Neural cell (in vitro differentiated cells): ENCODE data around the gene CLK3. TPM values are rescaled to one million over a fixed set of nuclear protein-coding genes. Genes with fewer than 3 reads are reported as not detected.

Source experiments
- H2AFZ ChIP-seq: fragments of 200-600, 300-800 bp; sonication (generic), shearing (Covaris generic); 2 replicates; pipeline ENCODE4 v1.6.0; 2014; ENCODE audit warnings: low read depth, mild to moderate bottlenecking, antibody characterized with exemption, low read length, moderate library complexity
- H3F3A ChIP-seq: fragments of 200-600 bp; shearing (Covaris generic); 2 replicates; pipeline ENCODE4 v1.6.1; 2016; ENCODE audit warnings: mild to moderate bottlenecking, moderate library complexity, mixed read lengths, antibody characterized with exemption, low read length; ENCODE audit not compliant: insufficient read depth, poor library complexity, severe bottlenecking
- H3K27ac ChIP-seq: fragments of 200-600, 300-800 bp; sonication (generic), shearing (Covaris generic); 2 replicates; pipeline ENCODE4 v1.5.1; 2014; ENCODE audit warnings: mild to moderate bottlenecking, low read length, moderate library complexity
- H3K27me3 ChIP-seq: fragments of 300-800, 200-600 bp; sonication (generic), shearing (Covaris generic); 2 replicates; pipeline ENCODE4 v1.6.0; 2014; ENCODE audit warnings: mild to moderate bottlenecking, low read depth, low read length, moderate library complexity; ENCODE audit not compliant: insufficient read depth
- H3K36me3 ChIP-seq: fragments of 300-800, 200-600 bp; sonication (generic), shearing (Covaris generic); 2 replicates; pipeline ENCODE4 v1.5.1; 2014; ENCODE audit warnings: mild to moderate bottlenecking, antibody characterized with exemption, low read length, moderate library complexity; ENCODE audit not compliant: insufficient read depth
- H3K4me2 ChIP-seq: fragments of 300-800, 200-600 bp; sonication (generic), shearing (Covaris generic); 2 replicates; pipeline ENCODE4 v1.6.0; 2014; ENCODE audit warnings: mild to moderate bottlenecking, low read length
- H3K4me3 ChIP-seq: fragments of 300-800, 200-600 bp; sonication (generic), shearing (Covaris generic); 2 replicates; pipeline ENCODE4 v1.5.1; 2014; ENCODE audit warnings: mild to moderate bottlenecking, low read length, moderate library complexity
- H3K79me2 ChIP-seq: fragments of 200-600 bp; shearing (Covaris generic); replicated peaks from 2 replicates; pipeline ENCODE4 v1.6.0; 2014; ENCODE audit warnings: mild to moderate bottlenecking, low read length, moderate library complexity; ENCODE audit not compliant: insufficient read depth
- H3K9ac ChIP-seq: fragments of 300-800, 200-600 bp; sonication (generic), shearing (Covaris generic); 2 replicates; pipeline ENCODE4 v1.6.1; 2016; ENCODE audit warnings: mild to moderate bottlenecking, low read length, mixed read lengths
- H3K9me2 ChIP-seq: fragments of 200-600 bp; shearing (Covaris generic); 2 replicates; pipeline ENCODE4 v1.6.1; 2016; ENCODE audit warnings: mild to moderate bottlenecking, low read length, mixed read lengths; ENCODE audit not compliant: insufficient read depth
- H3K9me3 ChIP-seq: fragments of 200-600, 300-800 bp; sonication (generic), shearing (Covaris generic); 2 replicates; pipeline ENCODE4 v1.6.1; 2016; ENCODE audit warnings: mild to moderate bottlenecking, mixed run types, low read length, moderate library complexity, mixed read lengths
- H4K20me1 ChIP-seq: fragments of 200-600 bp; shearing (Covaris generic); 2 replicates; pipeline ENCODE4 v1.6.1; 2016; ENCODE audit warnings: mild to moderate bottlenecking, mixed run types; ENCODE audit not compliant: insufficient read depth
- CTCF ChIP-seq: fragments of 450-650 bp; IDR thresholded peaks from 2 replicates; pipeline ENCODE4 v1.5.1; 2014; ENCODE audit warnings: antibody characterized with exemption, mild to moderate bottlenecking, moderate library complexity; ENCODE audit not compliant: poor library complexity, severe bottlenecking
- EP300 ChIP-seq: fragments of 450-650 bp; conservative IDR thresholded peaks from 2 replicates; pipeline ENCODE4 v1.6.1; 2014; ENCODE audit warnings: antibody characterized with exemption, mild to moderate bottlenecking, moderate library complexity; ENCODE audit not compliant: poor library complexity, severe bottlenecking
- EZH2 ChIP-seq: fragments of 200-600, 300-800 bp; shearing (Covaris generic), sonication (generic); IDR thresholded peaks from 2 replicates; pipeline ENCODE4 v1.6.1; 2014; ENCODE audit warnings: antibody characterized with exemption, low read length, borderline replicate concordance, mild to moderate bottlenecking; ENCODE audit not compliant: insufficient read depth, poor library complexity, severe bottlenecking
- MXI1 ChIP-seq: fragments of 450-650 bp; conservative IDR thresholded peaks from 2 replicates; pipeline ENCODE4 v1.6.1; 2014; ENCODE audit warnings: antibody characterized with exemption, mild to moderate bottlenecking; ENCODE audit not compliant: poor library complexity, severe bottlenecking
- POLR2AphosphoS5 ChIP-seq: IDR thresholded peaks from 2 replicates; pipeline ENCODE4 v1.6.1; 2012
- RAD21 ChIP-seq: fragments of 450-650 bp; conservative IDR thresholded peaks from 2 replicates; pipeline ENCODE4 v1.6.1; 2014; ENCODE audit warnings: antibody characterized with exemption, mild to moderate bottlenecking, moderate library complexity
- REST ChIP-seq: IDR thresholded peaks from 2 replicates; pipeline ENCODE4 v1.6.1; 2012; ENCODE audit warnings: borderline replicate concordance
- SMC3 ChIP-seq: fragments of 450-650 bp; conservative IDR thresholded peaks from 2 replicates; pipeline ENCODE4 v1.6.1; 2014; ENCODE audit warnings: antibody characterized with exemption, mild to moderate bottlenecking, moderate library complexity; ENCODE audit not compliant: poor library complexity
- TAF1 ChIP-seq: IDR thresholded peaks from 2 replicates; pipeline ENCODE4 v1.6.1; 2012; ENCODE audit warnings: low read depth
- polyA plus RNA-seq: library from polyadenylated mRNA; depleted of rRNA; stranded (reverse); fragments of >200 nt; gene quantifications from 2 replicates; pipeline ENCODE4 v1.2.3, GENCODE V29; 2014

Gene CLK3
- polyA plus RNA-seq, 1 donor from 2014 or later = 88.3 TPM

GRCh38 chr15:74618841-74619596 lies 3.4 kb downstream of the CLK3 start:
- no peaks in the 10 kb centered on the region for H3K27me3 ChIP-seq
- H2AFZ ChIP-seq = no peak overlapping the region
- TF ChIP-seq EP300 (no peak), REST (no peak), CTCF (no peak), RAD21 (no peak), TAF1 (no peak), SMC3 (no peak), EZH2 (no peak), MXI1 (no peak), POLR2AphosphoS5 (no peak)
- peaks cover 4% of the 10 kb centered on the region for H4K20me1 ChIP-seq
- H3K9me3 ChIP-seq = no peaks in the 10 kb centered on the region
- no peak overlapping the region for H3K4me3 ChIP-seq
- H3K9ac ChIP-seq = no peak overlapping the region
- peaks cover 4% of the 10 kb centered on the region for H3F3A ChIP-seq
- no peaks in the 10 kb centered on the region for H3K36me3 ChIP-seq
- peaks cover 35% of the 10 kb centered on the region for H3K79me2 ChIP-seq
- H3K9me2 ChIP-seq = no peaks in the 10 kb centered on the region
- H3K4me2 ChIP-seq = no peak overlapping the region
- no peak overlapping the region for H3K27ac ChIP-seq

- no peak overlapping the region for H2AFZ ChIP-seq
- H3K9ac ChIP-seq = no peak overlapping the region
- no peak overlapping the region for H3K27ac ChIP-seq
- H4K20me1 ChIP-seq = peaks cover 4% of the 10 kb centered on the region
- H3K4me2 ChIP-seq = no peak overlapping the region
- H3K9me2 ChIP-seq = no peaks in the 10 kb centered on the region
- H3K36me3 ChIP-seq = no peaks in the 10 kb centered on the region
- H3K4me3 ChIP-seq = no peak overlapping the region
- no peaks in the 10 kb centered on the region for H3K27me3 ChIP-seq
- TF ChIP-seq TAF1 (no peak), MXI1 (no peak), CTCF (no peak), POLR2AphosphoS5 (no peak), EZH2 (no peak), SMC3 (no peak), EP300 (no peak), RAD21 (no peak), REST (no peak)
- no peaks in the 10 kb centered on the region for H3K9me3 ChIP-seq
- peaks cover 35% of the 10 kb centered on the region for H3K79me2 ChIP-seq
- peaks cover 2% of the 10 kb centered on the region for H3F3A ChIP-seq
These were observed 4.4 kb downstream of the CLK3 start for GRCh38 chr15:74619916-74620635.
